Neural crest cell (in vitro differentiated cells): Measurements from ENCODE around the gene RIMS3. TPM values are rescaled to one million over a fixed set of nuclear protein-coding genes. Genes with fewer than 3 reads are reported as not detected.

Source experiments
- DNase-seq: peaks from one replicate; pipeline ENCODE4 v3.0.0; 2021; ENCODE audit warnings: low read depth, mixed read lengths, low spot score
- H3K27ac Mint-ChIP-seq: one replicate; pipeline ENCODE4 v1.8.0; 2021; ENCODE audit warnings: mild to moderate bottlenecking, mixed read lengths; ENCODE audit not compliant: unreplicated experiment
- H3K27me3 Mint-ChIP-seq: 2 replicates; pipeline ENCODE4 v1.8.0; 2021; ENCODE audit warnings: low read depth, mild to moderate bottlenecking, mixed read lengths
- H3K36me3 Mint-ChIP-seq: 2 replicates; pipeline ENCODE4 v1.8.0; 2021; ENCODE audit warnings: low read depth, mild to moderate bottlenecking, mixed read lengths
- H3K4me1 Mint-ChIP-seq: 2 replicates; pipeline ENCODE4 v1.8.0; 2021; ENCODE audit warnings: mixed read lengths
- H3K4me3 Mint-ChIP-seq: one replicate; pipeline ENCODE4 v1.8.0; 2021; ENCODE audit warnings: mild to moderate bottlenecking, mixed read lengths
- H3K9me3 Mint-ChIP-seq: 2 replicates; pipeline ENCODE4 v1.8.0; 2021; ENCODE audit warnings: mixed read lengths
- CTCF ChIP-seq: fragments of 200-600 bp; sonication (generic); conservative IDR thresholded peaks from 2 replicates; pipeline ENCODE4 v1.5.0; 2021; ENCODE audit warnings: antibody characterized with exemption, mild to moderate bottlenecking
- long read RNA-seq: library from polyadenylated mRNA; unstranded; transcript quantifications from one replicate; pipeline ENCODE4 v2.0.0, GENCODE V29; 2020
- total RNA-seq: library from RNA; stranded (reverse); gene quantifications from 2 replicates; pipeline ENCODE4 v1.2.1, GENCODE V29; 2021

RIMS3 gene
- 22.4 and 22.9 TPM in 2 replicates for total RNA-seq
- long read RNA-seq, partial matches to known transcripts = 0 of 15 reads
- long read RNA-seq, other reads (novel, unspliced or antisense) = 15 of 15 reads

GRCh38 chr1:40665335-40666171, at the start of gene RIMS3:
Gene RIMS3, minus strand, starts transcription at chr1:40665682. Its CDS starts 23,757 bp downstream, at chr1:40641925.
- no peaks in the 10 kb centered on the region for H3K36me3 Mint-ChIP-seq
- peak within 1 kb of the TSS; percentile 92 for H3K4me3 Mint-ChIP-seq
- peaks cover 40% of the 10 kb centered on the region for H3K4me1 Mint-ChIP-seq
- H3K9me3 Mint-ChIP-seq = no peaks in the 10 kb centered on the region
- peak; percentile 94 for DNase-seq
- H3K27me3 Mint-ChIP-seq = peaks cover 4% of the 10 kb centered on the region
- H3K27ac Mint-ChIP-seq = peak within 1 kb of the TSS; percentile 78
- TF ChIP-seq CTCF = no peak

- TF ChIP-seq CTCF = no peak
- no peak overlapping the region for H3K4me3 Mint-ChIP-seq
- no peaks in the 10 kb centered on the region for H3K9me3 Mint-ChIP-seq
- DNase-seq = no peak
- H3K27me3 Mint-ChIP-seq = no peaks in the 10 kb centered on the region
- H3K36me3 Mint-ChIP-seq = no peaks in the 10 kb centered on the region
- no peak overlapping the region for H3K27ac Mint-ChIP-seq
- H3K4me1 Mint-ChIP-seq = peaks cover 36% of the 10 kb centered on the region
Measured at GRCh38 chr1:40712997-40713396, 47.5 kb upstream of the RIMS3 start.

- H3K4me1 Mint-ChIP-seq = peaks cover 36% of the 10 kb centered on the region
- no peak overlapping the region for H3K27ac Mint-ChIP-seq
- H3K4me3 Mint-ChIP-seq = no peak overlapping the region
- no peaks in the 10 kb centered on the region for H3K9me3 Mint-ChIP-seq
- no peaks in the 10 kb centered on the region for H3K36me3 Mint-ChIP-seq
- DNase-seq = no peak
- TF ChIP-seq CTCF = no peak
- H3K27me3 Mint-ChIP-seq = no peaks in the 10 kb centered on the region
Measured at GRCh38 chr1:40712405-40712944, 47.0 kb upstream of the RIMS3 start.

- H3K4me1 Mint-ChIP-seq = peaks cover 36% of the 10 kb centered on the region
- TF ChIP-seq CTCF = no peak
- no peak for DNase-seq
- H3K27me3 Mint-ChIP-seq = no peaks in the 10 kb centered on the region
- peak overlapping the region; percentile 23 for H3K27ac Mint-ChIP-seq
- no peaks in the 10 kb centered on the region for H3K9me3 Mint-ChIP-seq
- no peaks in the 10 kb centered on the region for H3K36me3 Mint-ChIP-seq
- peak overlapping the region; percentile 95 for H3K4me3 Mint-ChIP-seq
Measured at GRCh38 chr1:40711465-40712404, 46.3 kb upstream of the RIMS3 start.
